CD1c-positive myeloid dendritic cell (primary cell): ENCODE data around the gene ULK4.

Source experiments
- DNase-seq: peaks from one replicate; pipeline ENCODE4 v3.0.0-alpha.2; 2016; ENCODE audit errors: extremely low spot score

The ULK4 gene

DNA sequence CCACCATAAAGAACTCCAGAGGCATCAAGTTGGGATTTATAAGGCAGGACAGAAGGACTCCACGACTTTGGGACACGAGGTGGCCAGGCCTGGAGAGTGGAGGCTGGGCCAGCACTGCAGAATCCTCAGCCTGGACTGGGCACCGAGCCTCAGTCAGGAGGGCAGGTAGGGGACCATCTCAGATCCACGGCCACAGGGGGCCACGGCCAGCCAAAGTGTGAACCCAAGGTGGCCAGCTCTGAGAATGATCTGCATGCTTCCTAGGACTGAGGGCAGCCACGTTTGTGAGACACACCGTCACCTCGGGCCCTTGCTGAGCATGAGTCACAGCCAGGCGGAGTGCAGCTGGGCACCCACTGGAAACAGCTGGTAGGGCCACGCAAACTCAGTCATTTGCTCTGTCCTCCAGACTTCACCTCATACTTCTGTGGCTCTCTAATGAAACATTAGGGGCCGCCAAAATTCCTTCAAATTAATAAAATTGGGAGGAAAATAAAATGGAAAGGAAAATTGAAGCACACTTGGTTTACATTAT lies 696.8 kb downstream of the ULK4 start:
- DNase-seq, result no peak

DNA sequence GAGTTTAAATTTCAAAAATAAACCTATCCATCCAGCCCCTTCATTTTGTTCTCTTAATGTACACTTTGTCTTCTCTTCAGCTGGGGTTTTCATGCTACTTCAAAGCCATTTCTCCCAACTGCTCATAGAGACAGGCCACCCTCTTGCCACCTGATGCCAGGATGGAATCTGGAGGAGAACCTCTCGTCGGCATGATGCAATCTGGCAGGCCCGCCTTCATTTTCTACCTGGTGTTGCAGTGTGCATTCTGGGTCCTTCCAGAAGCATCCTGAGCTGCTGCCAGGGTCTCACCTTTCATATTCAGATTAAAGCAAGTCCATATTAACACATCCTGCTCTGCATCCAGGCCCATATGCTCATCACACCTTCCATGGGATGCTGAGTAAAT lies 701.8 kb downstream of the ULK4 start:
- DNase-seq, result no peak

DNA sequence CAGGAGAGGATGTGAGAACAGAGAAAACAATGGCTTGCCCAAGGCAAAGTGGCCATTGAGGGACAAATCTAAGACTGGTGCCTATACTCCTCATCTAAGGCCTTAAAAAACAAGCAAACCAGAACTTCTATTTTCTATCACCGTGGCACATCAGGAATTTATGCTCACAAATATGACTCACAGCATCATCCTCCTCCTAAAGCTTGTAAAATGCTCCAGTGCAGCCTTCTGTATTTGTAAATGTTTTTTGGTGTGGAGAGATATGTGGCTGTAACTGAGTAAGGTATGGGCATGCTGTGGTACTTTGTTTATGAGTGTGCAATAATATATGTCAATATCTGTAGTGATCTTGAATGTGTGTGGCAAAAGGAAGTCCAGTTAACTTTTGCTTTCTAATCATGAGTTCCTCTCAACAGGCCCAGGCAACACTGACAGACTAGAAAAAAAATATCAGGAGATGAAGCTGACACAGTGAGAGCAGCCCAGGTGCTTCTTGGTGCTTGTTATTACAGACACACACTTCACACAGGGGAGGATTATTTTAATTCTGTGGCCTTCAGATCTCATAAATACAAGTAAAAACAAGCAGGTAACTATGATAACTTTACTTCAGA lies 702.3 kb downstream of the ULK4 start:
- no peak for DNase-seq

DNA sequence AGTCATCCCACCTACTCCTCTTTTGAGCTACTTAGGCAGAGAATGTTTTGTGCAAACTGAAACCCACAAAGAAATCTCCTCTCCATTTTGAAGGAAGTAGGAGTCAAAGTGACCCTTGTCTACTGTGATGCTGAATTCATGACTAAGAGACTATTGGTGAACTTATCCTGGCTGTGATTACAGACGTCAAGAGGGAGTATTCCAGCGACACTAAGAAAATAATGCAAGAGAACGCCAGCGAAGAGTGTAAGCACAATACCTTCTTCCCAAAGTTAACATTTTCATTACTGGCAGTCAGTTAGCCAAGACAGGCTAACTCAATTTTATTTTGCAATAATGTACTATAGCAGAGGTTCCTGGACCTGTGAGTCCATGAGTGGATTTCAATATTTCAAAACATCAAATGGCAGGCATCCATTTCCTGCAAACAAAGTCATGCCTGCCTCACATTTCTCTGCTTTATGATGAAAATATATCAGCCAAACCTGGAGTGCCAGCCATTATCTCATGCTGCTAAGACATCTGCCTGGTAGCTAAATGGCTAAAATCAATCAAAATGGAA lies 703.6 kb downstream of the ULK4 start:
- no peak for DNase-seq

DNA sequence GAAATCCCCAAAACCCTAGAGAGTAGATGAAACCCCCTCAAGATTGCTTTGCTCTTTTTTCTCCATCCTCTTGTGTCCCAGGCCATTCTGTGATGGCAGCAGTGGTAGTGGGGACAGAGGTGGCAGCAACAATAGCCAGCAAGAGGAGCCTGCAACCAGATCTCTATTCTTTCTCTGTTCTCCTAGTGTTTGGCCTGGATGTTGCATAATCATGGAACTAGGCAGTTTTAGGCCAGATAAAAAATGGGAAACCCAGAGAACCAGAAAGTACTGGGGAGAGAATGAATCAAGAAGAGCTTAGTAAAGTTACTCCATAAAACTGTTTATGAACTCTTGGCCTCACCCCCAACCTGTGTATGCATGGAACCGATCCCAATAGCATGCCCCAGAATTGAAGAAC lies 710.3 kb downstream of the ULK4 start:
- DNase-seq, result no peak

DNA sequence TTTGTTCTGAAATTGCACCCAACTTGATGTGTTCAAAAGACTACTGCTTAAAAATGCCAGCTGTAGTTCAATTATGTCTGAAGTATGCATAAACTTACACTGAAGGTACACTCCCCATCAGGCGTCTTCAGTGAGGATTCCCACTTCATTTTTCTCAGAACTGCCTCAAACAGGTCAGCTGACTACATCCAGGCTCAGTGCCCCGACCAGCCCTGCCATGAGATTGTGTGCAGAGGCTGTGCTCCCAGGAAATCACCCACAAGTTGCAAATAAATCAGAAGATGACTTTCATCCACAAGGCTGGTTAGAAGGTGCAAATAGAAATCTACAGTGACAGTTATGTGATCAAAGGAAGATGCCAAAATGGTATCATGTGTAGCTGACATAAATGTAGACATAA lies 711.1 kb downstream of the ULK4 start:
- no peak for DNase-seq

DNA sequence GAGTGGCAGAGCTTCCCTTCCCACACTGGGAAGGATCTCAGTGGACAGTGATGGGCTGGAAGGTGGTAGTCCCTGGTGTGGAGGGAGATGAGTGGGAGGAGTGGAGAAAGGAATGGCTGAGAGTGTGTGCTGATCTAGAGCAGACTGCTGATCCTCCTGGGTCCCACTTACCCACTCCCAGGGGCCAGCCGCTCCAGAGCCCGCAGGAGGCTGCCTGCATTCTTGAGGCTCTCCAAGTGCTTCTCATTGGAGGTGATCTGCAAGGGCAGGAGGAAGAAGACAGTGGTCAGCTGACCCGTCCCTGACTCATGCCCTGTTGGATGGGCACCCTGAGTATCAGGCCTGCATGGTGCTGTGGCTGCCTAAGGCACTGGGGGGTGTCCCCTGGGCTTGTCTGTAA lies 712.6 kb downstream of the ULK4 start:
- DNase-seq, result no peak

DNA sequence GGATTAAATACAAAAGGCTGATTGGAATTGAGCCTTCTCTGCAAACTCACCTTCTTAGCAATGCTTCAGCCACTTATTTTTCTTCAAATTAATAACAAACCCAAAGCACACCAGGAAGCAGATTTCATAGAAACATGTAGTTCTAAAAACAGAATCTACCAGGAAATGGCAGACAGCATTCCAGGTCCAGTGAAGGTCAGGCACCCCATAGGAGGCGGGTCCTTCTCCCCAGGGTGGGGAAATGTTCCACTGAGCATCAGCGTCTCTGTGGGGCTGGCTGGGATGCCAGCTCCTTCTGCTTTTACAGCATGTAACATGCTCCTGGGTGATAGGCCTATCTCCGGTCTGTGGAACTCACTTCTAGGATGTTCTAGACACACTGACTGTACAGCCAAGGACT lies 713.4 kb downstream of the ULK4 start:
- DNase-seq, result no peak

DNA sequence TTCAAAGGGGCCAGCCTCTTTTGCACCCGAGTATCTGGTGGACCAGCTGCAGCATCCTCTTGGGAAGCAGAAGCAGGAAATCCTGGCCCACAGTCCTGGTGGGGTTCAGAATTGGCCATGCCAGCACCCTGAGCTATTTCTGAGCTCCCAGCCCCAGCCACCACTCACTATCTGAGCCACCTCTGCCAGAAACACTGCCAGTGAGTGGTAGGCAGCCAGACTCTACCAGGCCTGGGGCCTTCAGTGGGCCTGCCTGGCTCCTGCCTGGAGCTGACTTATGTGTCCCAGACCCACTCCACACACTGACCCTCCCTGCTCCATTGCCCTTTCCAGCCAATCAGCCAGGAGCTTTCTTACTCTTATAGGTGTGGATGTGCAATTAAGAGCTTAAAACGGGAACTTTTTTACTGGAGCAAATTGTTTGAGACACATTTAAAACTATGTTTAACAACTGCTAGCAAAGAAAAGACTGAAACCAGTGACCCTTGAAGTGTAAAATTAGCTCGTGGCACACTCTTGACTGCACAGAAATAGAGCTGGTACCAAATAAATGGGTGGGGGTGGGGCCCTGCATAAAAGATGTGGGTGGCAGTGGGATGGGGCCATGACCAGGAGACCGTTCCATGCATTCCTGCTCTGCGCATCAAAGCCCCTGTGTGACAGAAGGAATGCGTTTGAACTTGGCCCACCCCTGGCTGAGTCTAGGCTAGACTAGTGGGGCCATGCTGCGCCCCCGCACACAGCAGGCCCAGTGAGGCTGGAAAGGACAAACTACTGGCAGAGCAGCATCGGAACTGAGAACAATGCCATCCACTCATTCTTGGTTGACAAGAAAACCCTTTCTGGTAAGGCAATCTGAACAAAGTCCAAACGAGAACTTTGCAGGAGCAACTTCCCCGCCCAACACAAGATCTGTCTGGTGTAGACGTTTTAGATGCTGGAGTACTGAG lies 714.6 kb downstream of the ULK4 start:
- DNase-seq, result no peak

DNA sequence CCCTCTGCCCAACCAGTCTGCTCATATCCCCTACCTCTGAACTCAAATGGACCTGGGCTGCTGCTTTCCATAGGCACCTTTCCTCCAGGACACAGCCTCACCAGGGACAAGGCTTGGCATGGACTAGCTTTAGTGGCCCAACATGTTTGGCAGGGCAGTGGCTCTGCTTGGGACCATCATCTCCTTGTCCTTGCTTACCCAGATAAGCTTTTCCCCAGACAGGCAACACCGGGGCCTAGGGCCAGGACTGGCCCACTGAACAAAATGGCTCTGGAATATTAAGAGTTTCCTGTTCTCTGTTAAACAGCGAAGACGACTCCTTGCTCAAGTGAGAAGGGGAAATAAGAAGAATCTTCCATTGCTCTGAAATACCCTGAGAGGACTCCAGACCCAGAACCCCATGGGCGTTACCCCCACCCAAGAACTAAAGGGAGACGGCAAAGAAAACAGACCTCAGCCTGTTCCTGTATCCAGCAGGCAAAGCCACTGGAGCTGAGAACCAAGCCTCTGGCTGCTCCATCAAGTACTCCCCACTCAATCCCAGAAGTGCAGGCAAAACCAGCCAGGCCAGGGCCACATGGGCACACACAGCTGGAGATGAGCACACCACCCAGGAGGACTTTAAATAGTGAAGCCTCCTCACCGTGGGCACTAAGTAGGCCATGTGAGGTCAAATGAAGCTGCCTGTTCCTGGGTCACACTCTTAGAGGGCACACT lies 717.1 kb downstream of the ULK4 start:
- no peak for DNase-seq

DNA sequence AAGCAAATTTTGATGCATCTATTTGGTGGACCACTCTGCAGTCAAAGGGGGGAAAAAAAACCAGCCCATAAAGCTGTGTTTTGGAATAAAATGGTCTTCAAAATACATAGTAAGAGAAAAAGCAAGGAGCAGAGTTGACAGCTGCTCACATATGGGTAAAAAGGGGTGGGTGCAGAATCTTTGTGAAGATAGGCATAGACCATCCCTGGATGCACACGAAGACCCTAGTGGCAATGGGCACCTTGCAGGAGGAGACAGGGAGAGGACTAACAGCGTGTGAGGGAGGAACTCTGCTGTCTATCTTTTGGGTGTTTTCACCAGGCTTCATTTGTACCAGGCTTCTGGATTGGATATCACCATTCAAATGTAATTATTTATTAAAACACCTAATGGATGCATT lies 718.7 kb downstream of the ULK4 start:
- no peak for DNase-seq

DNA sequence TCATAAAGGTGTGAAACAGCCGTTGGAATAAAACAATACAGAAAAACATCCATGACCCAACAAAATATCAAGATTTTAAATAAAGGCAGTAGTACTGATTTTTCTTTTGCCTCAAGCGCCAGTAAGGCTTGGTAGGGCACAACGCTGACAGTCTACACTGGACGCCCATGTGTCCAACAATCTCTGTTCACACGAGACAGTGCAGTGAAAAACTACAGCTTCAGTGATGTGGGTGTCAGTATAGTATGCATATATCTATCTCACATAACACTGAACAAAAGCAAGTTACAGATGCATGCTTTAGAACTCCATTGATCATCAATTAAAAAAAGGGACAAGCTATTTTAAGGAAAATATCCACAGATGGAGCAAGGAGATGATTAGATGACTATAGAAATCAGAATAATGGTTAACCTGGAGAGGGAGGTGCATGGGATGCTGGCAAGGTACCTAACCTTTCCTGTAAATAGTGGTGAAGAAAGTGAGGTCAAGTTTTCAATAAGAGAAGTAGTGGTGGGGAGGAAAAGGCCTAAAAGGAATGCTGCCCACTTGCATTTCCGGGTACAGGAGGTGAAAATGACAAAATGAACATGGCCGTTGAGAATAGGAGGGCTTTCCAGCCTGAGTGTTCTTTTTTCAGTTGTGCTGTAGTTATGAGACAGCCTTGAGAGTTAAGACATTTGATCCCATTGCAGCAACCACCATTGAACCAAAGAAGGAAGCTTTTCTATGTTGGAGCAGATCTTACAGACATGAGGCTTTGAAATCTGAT lies 719.9 kb downstream of the ULK4 start:
- DNase-seq, result no peak

DNA sequence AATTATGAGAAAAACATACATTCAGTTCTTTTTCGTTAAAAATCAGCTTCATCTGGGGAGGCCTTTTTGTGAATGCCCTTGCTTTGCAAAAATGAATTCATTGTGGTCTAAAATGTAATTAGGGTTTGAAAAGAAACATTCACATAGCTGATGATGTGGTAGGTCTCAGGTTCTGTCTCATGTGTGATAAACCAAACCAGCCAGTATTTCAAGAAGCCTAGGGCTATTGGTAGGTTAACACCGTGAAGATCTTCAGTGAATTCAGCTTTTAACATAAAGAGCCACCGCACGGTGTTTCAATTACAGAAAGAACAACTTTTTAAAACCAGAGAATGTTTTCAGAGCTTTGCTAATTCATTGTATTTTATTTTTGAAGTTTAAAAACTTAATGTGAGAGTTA lies 720.7 kb downstream of the ULK4 start:
- DNase-seq, result no peak

DNA sequence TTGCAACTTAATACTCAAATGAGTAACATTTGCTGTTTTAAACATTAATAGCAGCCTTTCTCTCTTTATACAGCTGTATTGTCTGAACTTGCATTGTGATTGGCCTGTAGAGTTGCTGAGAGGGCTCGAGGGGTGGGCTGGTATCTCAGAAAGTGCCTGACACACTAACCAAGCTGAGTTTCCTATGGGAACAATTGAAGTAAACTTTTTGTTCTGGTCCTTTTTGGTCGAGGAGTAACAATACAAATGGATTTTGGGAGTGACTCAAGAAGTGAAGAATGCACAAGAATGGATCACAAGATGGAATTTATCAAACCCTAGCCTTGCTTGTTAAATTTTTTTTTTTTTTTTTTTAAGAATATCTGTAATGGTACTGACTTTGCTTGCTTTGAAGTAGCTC lies 722.3 kb downstream of the ULK4 start:
- DNase-seq, result no peak

DNA sequence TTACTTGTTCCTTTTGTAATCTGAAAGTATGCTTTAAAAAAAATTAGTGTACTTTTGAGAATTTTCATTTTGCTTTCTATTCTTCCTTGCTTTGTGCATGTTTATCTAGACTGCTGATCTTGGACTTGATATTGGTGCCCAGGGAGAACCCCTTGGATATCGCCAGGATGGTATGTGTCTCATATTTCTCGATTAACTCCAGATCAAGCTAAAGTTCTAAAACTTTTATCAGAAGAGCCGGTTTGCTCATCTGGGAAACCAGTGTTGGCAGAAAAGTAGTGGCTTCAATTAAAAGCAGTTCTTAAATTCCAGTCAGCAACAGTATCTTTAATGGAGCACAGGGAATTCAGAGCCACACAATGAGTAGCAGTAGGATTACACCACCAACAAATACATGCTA lies 724.0 kb downstream of the ULK4 start:
- DNase-seq, result no peak

DNA sequence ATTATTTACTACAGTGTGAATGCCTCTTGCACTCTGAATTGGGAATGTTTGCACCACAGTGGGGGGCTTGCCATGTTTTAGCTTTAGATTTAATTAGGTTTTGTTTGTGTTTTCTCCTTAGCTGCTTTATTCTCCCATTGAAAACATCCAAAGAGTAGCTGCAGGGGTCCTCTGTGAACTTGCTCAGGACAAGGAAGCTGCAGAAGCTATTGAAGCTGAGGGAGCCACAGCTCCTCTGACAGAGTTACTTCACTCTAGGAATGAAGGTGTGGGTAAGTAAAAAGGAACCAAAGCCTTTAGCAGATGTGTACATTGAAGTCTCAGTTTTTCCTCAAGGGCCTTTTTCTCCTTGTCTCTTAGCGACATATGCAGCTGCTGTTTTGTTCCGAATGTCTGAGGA lies 725.7 kb downstream of the ULK4 start:
- DNase-seq, result no peak

DNA sequence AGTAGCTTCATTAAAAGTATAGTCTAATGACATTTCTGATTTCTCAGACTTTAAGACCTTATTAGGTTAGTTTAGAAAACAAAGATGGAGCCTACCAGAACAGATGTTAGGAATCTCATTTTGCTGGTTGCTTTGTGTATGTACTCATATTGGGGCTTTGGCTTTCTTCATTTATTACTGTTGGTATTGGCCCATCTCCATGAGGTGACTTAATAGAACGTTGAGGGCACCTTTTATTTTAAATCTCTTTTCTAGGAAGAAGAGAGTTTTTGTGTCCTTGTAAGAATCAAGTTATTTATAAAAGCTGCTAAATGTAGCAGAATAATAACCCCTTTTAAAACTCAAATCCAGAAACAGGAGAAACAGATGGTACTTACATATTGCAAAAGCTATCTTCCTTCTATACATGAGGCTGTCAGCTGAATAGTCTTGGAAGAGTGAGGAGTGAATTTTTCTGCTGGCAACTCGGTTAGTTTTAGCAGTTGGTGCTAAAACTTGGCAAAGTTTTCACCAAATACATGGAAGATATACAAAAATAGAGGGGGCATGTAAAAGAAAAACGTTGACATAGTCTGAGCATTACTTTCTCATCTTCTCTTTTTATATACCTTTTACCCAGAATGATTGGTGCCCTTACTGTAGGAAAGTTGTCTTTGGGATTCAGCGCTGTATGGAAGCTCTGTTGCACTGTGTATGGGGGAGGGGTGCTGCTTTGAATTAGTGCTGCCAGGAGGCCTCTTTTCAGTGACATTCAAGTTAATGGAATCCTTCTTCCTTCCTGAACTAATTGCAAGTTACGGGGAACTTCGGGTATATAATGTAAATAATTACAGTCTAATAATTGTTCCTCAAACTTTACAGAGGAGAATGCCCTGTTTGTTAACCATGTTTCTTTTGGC lies 726.8 kb downstream of the ULK4 start:
- no peak for DNase-seq

DNA sequence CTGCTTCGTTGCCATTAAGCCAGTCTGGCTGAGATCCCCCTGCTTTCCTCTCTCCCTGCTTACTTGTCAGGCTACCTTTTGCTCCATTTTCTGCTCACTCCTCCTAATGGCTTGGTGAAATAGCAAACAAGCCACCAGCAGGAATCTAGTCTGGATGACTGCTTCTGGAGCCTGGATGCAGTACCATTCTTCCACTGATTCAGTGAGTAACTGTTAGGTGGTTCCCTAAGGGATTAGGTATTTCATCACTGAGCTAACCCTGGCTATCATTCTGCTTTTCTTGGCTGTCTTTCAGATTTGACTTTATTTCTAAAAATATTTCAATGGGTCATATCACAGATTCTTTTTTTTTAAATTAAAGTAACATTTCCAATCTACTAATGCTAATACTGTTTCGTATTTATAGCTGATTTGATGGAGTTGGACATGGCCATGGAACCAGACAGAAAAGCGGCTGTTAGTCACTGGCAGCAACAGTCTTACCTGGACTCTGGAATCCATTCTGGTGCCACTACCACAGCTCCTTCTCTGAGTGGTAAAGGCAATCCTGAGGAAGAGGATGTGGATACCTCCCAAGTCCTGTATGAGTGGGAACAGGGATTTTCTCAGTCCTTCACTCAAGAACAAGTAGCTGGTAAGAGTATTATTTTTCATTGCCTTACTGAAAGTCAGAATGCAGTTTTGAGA lies 737.6 kb downstream of the ULK4 start:
- no peak for DNase-seq

DNA sequence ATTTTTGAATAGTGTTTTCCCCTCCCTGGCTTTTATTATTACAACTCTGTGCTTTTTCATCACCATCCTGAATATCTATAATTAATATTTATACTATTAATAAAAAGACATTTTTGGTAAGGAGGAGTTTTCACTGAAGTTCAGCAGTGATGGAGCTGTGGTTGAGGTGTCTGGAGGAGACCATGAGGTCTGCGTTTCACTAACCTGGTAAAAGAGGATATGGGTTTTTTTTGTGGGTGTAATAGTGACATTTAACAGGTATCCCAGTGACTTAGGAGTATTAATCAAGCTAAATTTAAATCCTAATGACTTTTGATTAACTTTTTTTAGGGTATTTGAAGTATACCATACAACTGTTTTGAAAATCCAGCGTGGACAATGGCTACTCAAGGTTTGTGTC lies 738.2 kb downstream of the ULK4 start:
- no peak for DNase-seq

DNA sequence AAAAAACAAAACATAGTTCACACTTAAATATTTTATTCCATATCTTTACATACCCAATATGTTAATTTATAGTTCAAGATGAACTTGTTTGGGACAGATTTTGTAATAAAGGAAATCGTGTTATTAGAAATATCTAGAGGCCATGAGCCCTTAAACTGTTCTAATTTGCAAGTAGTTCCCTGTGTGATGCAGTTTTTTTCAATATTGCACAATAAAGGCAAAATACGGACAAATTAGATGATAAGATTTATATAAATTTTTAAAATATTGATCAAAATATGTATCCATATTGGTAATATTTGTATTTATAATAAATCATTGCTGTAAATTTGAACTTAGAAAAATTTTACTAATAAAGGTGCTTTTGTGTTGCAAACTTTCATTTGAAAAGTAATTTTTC lies 738.8 kb downstream of the ULK4 start:
- no peak for DNase-seq
